DOHH2 (cell line): ENCODE results near the gene KCNK18.

ENCODE experiments used
- H3F3A ChIP-seq: fragments of 200-600 bp; sonication (generic), shearing (Covaris generic); 2 replicates; pipeline ENCODE4 v1.6.0; 2016; ENCODE audit warnings: antibody characterized with exemption, mild to moderate bottlenecking; ENCODE audit not compliant: control insufficient read depth, insufficient read depth
- H3K27ac ChIP-seq: fragments of 200-600 bp; sonication (generic); 2 replicates; pipeline ENCODE4 v1.5.1; 2014; ENCODE audit warnings: low read depth, mild to moderate bottlenecking, low read length, moderate library complexity
- H3K27me3 ChIP-seq: fragments of 200-600 bp; sonication (generic); 2 replicates; pipeline ENCODE4 v1.6.1; 2014; ENCODE audit warnings: mild to moderate bottlenecking, low read length, mixed read lengths; ENCODE audit not compliant: control insufficient read depth
- H3K36me3 ChIP-seq: fragments of 200-600 bp; sonication (generic); 2 replicates; pipeline ENCODE4 v1.6.1; 2014; ENCODE audit warnings: mild to moderate bottlenecking, low read length, moderate library complexity, mixed read lengths; ENCODE audit not compliant: control insufficient read depth
- H3K4me1 ChIP-seq: fragments of 200-600 bp; sonication (generic); 2 replicates; pipeline ENCODE4 v1.6.1; 2014; ENCODE audit warnings: mild to moderate bottlenecking, low read length, mixed read lengths; ENCODE audit not compliant: control insufficient read depth
- H3K4me2 ChIP-seq: fragments of 200-600 bp; sonication (generic); 2 replicates; pipeline ENCODE4 v1.6.0; 2014; ENCODE audit warnings: mild to moderate bottlenecking, low read length, moderate library complexity
- H3K4me3 ChIP-seq: fragments of 200-600 bp; sonication (generic); 2 replicates; pipeline ENCODE4 v1.5.1; 2014; ENCODE audit warnings: mild to moderate bottlenecking, low read length, mixed read lengths
- H3K79me2 ChIP-seq: fragments of 200-600 bp; sonication (generic); 2 replicates; pipeline ENCODE4 v1.6.1; 2014; ENCODE audit warnings: mild to moderate bottlenecking, low read length, mixed read lengths; ENCODE audit not compliant: control insufficient read depth
- H3K9me2 ChIP-seq: fragments of 200-600 bp; sonication (generic); replicated peaks from 2 replicates; pipeline ENCODE4 v1.6.1; 2014; ENCODE audit warnings: mild to moderate bottlenecking, low read length, mixed read lengths; ENCODE audit not compliant: control insufficient read depth
- H3K9me3 ChIP-seq: fragments of 200-600 bp; sonication (generic); 2 replicates; pipeline ENCODE4 v1.6.1; 2014; ENCODE audit warnings: antibody characterized with exemption, low read length, mixed read lengths; ENCODE audit not compliant: control insufficient read depth, insufficient read depth
- H4K20me1 ChIP-seq: fragments of 200-600 bp; sonication (generic); 2 replicates; pipeline ENCODE4 v1.6.0; 2014; ENCODE audit warnings: low read depth, mild to moderate bottlenecking, antibody characterized with exemption, low read length, moderate library complexity; ENCODE audit not compliant: control insufficient read depth, insufficient read depth
- EZH2phosphoT487 ChIP-seq: fragments of 200-600 bp; sonication (generic); IDR thresholded peaks from 2 replicates; pipeline ENCODE4 v1.6.1; 2017; ENCODE audit warnings: borderline replicate concordance, mild to moderate bottlenecking, antibody characterized with exemption, low read length, moderate library complexity, mixed read lengths
- TF ChIP-seq, protein P1 (sequence below): fragments of 200-600 bp; sonication (generic); IDR thresholded peaks from one replicate; pipeline ENCODE4 v1.5.1; 2014; ENCODE audit warnings: antibody characterized with exemption, mild to moderate bottlenecking, low read depth, low read length; ENCODE audit not compliant: poor library complexity, severe bottlenecking

The KCNK18 gene

DNA sequence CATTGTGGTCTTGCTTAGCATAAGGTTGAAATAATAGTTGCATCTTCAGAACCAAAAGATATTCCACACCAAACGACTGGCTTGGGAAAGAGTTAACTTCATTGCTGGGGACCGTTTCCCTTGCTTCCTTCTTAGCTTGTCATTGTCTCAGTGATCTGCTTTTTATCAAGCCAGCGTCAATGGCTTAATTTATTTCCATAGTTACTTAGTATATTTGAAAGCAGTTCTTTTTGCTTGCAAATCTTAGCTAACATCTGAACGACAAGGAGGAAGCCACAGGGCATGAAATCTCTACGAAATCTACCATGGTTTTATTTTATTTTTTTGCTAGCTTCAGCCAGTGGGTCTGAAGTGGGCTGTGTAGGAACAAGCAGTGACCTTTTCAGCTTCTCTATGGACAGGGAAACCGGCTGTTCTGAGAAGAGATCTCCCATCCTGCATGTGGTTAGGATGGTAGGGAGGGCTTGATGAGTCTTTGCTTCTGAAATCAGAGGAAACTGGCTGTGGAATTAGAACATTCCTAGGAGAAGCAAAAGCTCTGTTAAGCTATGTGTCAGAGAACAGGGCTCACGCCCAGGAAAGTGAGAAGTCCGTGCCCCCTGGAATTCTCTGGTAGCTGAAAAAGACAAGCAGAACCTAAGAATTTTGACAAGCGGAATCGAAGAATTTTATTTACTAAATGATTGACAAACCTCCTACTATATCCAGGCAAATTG, 51.6 kb downstream of the KCNK18 start:
- no peaks in the 10 kb centered on the region for H4K20me1 ChIP-seq
- H3K9me2 ChIP-seq = no peaks in the 10 kb centered on the region
- no peak overlapping the region for H3K27ac ChIP-seq
- no peak overlapping the region for H3K4me2 ChIP-seq
- no peaks in the 10 kb centered on the region for H3K36me3 ChIP-seq
- H3K4me3 ChIP-seq = no peak overlapping the region
- H3K4me1 ChIP-seq = no peaks in the 10 kb centered on the region
- no peak for TF ChIP-seq EZH2phosphoT487
- TF ChIP-seq, protein P1, sequence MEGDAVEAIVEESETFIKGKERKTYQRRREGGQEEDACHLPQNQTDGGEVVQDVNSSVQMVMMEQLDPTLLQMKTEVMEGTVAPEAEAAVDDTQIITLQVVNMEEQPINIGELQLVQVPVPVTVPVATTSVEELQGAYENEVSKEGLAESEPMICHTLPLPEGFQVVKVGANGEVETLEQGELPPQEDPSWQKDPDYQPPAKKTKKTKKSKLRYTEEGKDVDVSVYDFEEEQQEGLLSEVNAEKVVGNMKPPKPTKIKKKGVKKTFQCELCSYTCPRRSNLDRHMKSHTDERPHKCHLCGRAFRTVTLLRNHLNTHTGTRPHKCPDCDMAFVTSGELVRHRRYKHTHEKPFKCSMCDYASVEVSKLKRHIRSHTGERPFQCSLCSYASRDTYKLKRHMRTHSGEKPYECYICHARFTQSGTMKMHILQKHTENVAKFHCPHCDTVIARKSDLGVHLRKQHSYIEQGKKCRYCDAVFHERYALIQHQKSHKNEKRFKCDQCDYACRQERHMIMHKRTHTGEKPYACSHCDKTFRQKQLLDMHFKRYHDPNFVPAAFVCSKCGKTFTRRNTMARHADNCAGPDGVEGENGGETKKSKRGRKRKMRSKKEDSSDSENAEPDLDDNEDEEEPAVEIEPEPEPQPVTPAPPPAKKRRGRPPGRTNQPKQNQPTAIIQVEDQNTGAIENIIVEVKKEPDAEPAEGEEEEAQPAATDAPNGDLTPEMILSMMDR = no peak
- H3K9me3 ChIP-seq = no peaks in the 10 kb centered on the region
- H3K27me3 ChIP-seq = peaks cover 14% of the 10 kb centered on the region
- H3K79me2 ChIP-seq = no peaks in the 10 kb centered on the region
- no peaks in the 10 kb centered on the region for H3F3A ChIP-seq

DNA sequence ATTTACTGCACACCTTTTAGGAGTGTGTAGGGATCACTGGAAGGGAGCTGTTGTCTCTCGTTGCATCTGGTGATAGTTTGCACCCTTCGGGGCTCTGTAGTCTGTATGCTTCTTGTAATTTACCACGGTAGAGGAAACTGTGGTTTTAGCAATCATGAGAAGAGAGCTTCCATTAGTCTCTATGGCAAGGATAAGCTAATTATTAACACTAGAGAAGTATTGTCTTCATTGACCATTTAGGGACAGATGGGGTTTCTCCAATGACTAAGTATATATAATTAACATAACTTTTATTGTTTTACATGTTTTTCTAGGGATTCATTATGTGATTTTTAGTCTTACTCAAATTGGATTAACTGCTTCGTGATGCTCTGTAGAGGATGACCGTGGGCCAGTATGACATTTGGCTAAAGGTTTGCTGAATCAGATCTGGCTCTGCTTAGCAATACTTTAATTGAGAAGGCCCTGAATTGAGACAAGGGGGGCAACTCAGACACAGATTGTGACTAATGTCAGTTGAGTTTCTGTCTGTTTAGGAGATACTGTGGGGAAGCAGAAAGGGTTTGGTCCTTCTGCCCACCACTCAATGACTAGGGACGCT, 52.3 kb downstream of the KCNK18 start:
- Histone ChIP-seq H3K9me3 (no peaks in the 10 kb centered on the region), H3K4me1 (no peaks in the 10 kb centered on the region), H3F3A (no peaks in the 10 kb centered on the region), H3K27me3 (peaks cover 14% of the 10 kb centered on the region), H3K9me2 (no peaks in the 10 kb centered on the region), H3K79me2 (no peaks in the 10 kb centered on the region), H4K20me1 (no peaks in the 10 kb centered on the region), H3K36me3 (no peaks in the 10 kb centered on the region), H3K4me2 (no peak overlapping the region), H3K27ac (no peak overlapping the region), H3K4me3 (no peak overlapping the region)
- no peak for TF ChIP-seq EZH2phosphoT487

DNA sequence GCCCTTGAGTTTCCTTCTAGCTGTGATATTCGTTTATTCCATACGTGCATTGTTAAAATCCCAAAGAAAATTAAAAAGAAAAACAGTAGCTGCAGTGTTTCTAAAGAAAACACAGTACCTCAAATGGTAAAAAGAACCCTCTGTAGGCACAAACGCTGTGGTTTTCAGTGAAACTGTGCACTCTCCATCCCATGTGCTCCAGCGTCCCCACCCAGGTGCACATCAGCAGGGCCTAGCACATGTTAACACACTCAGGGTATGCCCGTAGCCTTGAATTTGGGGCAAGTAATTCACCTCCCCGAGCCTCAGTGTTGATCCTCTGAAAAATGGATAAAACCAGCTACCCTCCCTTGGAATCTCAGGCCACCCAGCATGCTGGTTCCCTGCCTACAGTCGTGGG, 53.1 kb downstream of the KCNK18 start:
- Histone ChIP-seq H3K9me2 (no peaks in the 10 kb centered on the region), H3K27ac (no peak overlapping the region), H3K4me1 (no peaks in the 10 kb centered on the region), H3F3A (no peaks in the 10 kb centered on the region), H3K4me2 (no peak overlapping the region), H4K20me1 (no peaks in the 10 kb centered on the region), H3K36me3 (no peaks in the 10 kb centered on the region), H3K9me3 (no peaks in the 10 kb centered on the region), H3K4me3 (no peak overlapping the region), H3K27me3 (peaks cover 14% of the 10 kb centered on the region), H3K79me2 (no peaks in the 10 kb centered on the region)
- no peak for TF ChIP-seq EZH2phosphoT487
- TF ChIP-seq, protein P1 = no peak

DNA sequence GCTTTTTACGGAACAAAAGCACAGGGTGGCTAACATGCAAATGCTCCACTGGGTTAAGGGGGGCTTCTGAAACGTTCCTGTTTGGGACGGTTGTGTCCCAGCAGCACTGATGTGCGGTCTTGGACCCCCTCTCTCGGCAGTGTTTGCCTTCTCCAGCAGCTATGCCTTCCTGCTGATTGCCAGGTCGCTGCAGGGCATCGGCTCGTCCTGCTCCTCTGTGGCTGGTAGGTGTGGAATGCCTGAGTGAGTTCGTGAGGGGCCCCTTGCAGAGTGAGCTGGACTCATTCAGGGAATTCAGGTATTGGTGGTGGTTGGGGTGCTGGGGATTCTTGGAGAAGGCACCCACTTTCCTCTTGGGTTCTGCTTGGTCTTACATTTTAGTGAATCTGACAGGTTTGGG, 56.6 kb downstream of the KCNK18 start:
- Histone ChIP-seq H4K20me1 (no peaks in the 10 kb centered on the region), H3K36me3 (no peaks in the 10 kb centered on the region), H3K27ac (no peak overlapping the region), H3K4me3 (no peak overlapping the region), H3K4me2 (no peak overlapping the region), H3K9me3 (no peaks in the 10 kb centered on the region), H3K79me2 (no peaks in the 10 kb centered on the region), H3K27me3 (peaks cover 4% of the 10 kb centered on the region), H3K4me1 (no peaks in the 10 kb centered on the region), H3K9me2 (no peaks in the 10 kb centered on the region), H3F3A (no peaks in the 10 kb centered on the region)
- TF ChIP-seq, protein P1 = no peak
- no peak for TF ChIP-seq EZH2phosphoT487
